H1 (cell line): ENCODE data around the gene WBP1L. TPM values are rescaled to one million over a fixed set of nuclear protein-coding genes. Genes with fewer than 3 reads are reported as not detected.

Experiments
- CTCF ChIA-PET: fragments of 300-600 bp; sonication (Branson Sonifier 250); formaldehyde crosslinking; loops from one replicate; lab custom pipeline; 2021; ENCODE audit not compliant: partially characterized antibody; lab: Charles Lee
- POLR2A ChIA-PET: fragments of 300-600 bp; sonication (Branson Sonifier 250); formaldehyde crosslinking; loops from one replicate; lab custom pipeline; 2021; ENCODE audit warnings: inconsistent platforms; ENCODE audit not compliant: partially characterized antibody; lab: Charles Lee
- DNase-seq, 2 experiments: peaks; one replicate each; pipeline versions ENCODE4 v3.0.0 to v3.0.0-alpha.2; 2010 to 2022; ENCODE audit warnings: low spot score in 2 of 2, low read depth in 1 of 2, mixed read lengths in 1 of 2
- FAIRE-seq: peaks from 2 replicates; lab custom pipeline; 2011; peaks lifted over from hg19 to GRCh38; lab: Jason Lieb, UNC
- H2AFZ ChIP-seq: 2 replicates; pipeline ENCODE4 v1.8.1; 2012; ENCODE audit warnings: low read length, inconsistent platforms
- H2AK5ac ChIP-seq: 2 replicates; pipeline ENCODE4 v1.6.1; 2013; ENCODE audit warnings: low read depth, low read length
- H2BK120ac ChIP-seq: replicated peaks from 2 replicates; pipeline ENCODE3; 2013; ENCODE audit warnings: low read depth, low read length, inconsistent platforms
- H2BK12ac ChIP-seq: 2 replicates; pipeline ENCODE4 v1.6.1; 2013; ENCODE audit warnings: low read depth, low read length
- H2BK15ac ChIP-seq: 2 replicates; pipeline ENCODE4 v1.6.1; 2013; ENCODE audit warnings: low read length
- H2BK20ac ChIP-seq: 2 replicates; pipeline ENCODE4 v1.6.1; 2013; ENCODE audit warnings: low read length
- H2BK5ac ChIP-seq: 2 replicates; pipeline ENCODE4 v1.6.1; 2013; ENCODE audit warnings: low read depth, low read length
- H3K14ac ChIP-seq: 2 replicates; pipeline ENCODE4 v1.6.1; 2013; ENCODE audit warnings: inconsistent platforms; ENCODE audit not compliant: insufficient read length
- H3K18ac ChIP-seq: 2 replicates; pipeline ENCODE4 v1.6.1; 2013; ENCODE audit warnings: low read length; ENCODE audit errors: extremely low read depth
- H3K23ac ChIP-seq: 2 replicates; pipeline ENCODE4 v1.6.1; 2013; ENCODE audit warnings: inconsistent platforms; ENCODE audit not compliant: insufficient read length
- H3K23me2 ChIP-seq: 2 replicates; pipeline ENCODE4 v1.6.1; 2013; ENCODE audit warnings: low read depth, low read length
- H3K27ac ChIP-seq: 2 replicates; pipeline ENCODE4 v1.6.1; 2011; ENCODE audit warnings: low read depth, low read length, inconsistent platforms
- H3K27me3 ChIP-seq, 4 experiments: replicated peaks in 1 of 4; 1 replicate in 1 of 4; 2 replicates in 3 of 4; pipeline versions ENCODE4 v1.6.1 to v1.8.1; 2011 to 2013; ENCODE audit warnings: low read length in 3 of 4, mild to moderate bottlenecking in 3 of 4, inconsistent platforms in 2 of 4, mixed read lengths in 2 of 4, moderate library complexity in 1 of 4; ENCODE audit not compliant: control insufficient read depth in 3 of 4, insufficient read depth in 3 of 4; ENCODE audit errors: extremely low read depth in 1 of 4
- H3K36me3 ChIP-seq, 4 experiments: 2 replicates each; pipeline versions ENCODE4 v1.6.1 to v1.8.1; 2011 to 2013; ENCODE audit warnings: mild to moderate bottlenecking in 4 of 4, low read length in 3 of 4, moderate library complexity in 2 of 4, control low read depth in 1 of 4, inconsistent platforms in 1 of 4; ENCODE audit not compliant: insufficient read depth in 4 of 4, control insufficient read depth in 2 of 4
- H3K4ac ChIP-seq: replicated peaks from 2 replicates; pipeline ENCODE3; 2013; ENCODE audit warnings: low read length, low read depth, mixed read lengths, inconsistent platforms; ENCODE audit not compliant: insufficient read length
- H3K4me1 ChIP-seq, 4 experiments: replicated peaks in 1 of 4; 1 replicate in 1 of 4; 2 replicates in 3 of 4; pipeline versions ENCODE4 v1.6.1 to v1.8.1; 2011 to 2013; ENCODE audit warnings: low read length in 3 of 4, inconsistent platforms in 2 of 4, mixed read lengths in 1 of 4; ENCODE audit not compliant: insufficient read depth in 4 of 4, control insufficient read depth in 3 of 4
- H3K4me2 ChIP-seq, 2 experiments: 2 replicates each; pipeline versions ENCODE4 v1.6.1 to v1.8.1; 2011 to 2013; ENCODE audit warnings: low read depth in 2 of 2, low read length in 2 of 2, control low read depth in 1 of 2, inconsistent platforms in 1 of 2, mild to moderate bottlenecking in 1 of 2; ENCODE audit not compliant: insufficient read depth in 1 of 2
- H3K4me3 ChIP-seq, 4 experiments: fragments of 200-600, 300-600 bp in 1 of 4; sonication (generic), shearing (Covaris generic), sonication (Bioruptor Twin) in 1 of 4; 2 replicates each; pipeline versions ENCODE4 v1.5.1 to v1.8.1; 2011 to 2016; ENCODE audit warnings: low read length in 4 of 4, low read depth in 3 of 4, control low read depth in 2 of 4, inconsistent platforms in 2 of 4, mild to moderate bottlenecking in 2 of 4, mixed read lengths in 1 of 4, moderate library complexity in 1 of 4; ENCODE audit not compliant: insufficient read depth in 2 of 4; ENCODE audit errors: extremely low read depth in 1 of 4
- H3K56ac ChIP-seq: replicated peaks from 2 replicates; pipeline ENCODE3; 2013; ENCODE audit warnings: low read depth, mild to moderate bottlenecking, mixed read lengths, low read length, inconsistent platforms; ENCODE audit not compliant: insufficient read length
- H3K79me1 ChIP-seq: 2 replicates; pipeline ENCODE4 v1.6.1; 2013; ENCODE audit warnings: low read depth, low read length, control low read depth
- H3K79me2 ChIP-seq, 2 experiments: 2 replicates each; pipeline versions ENCODE4 v1.6.1 to v1.8.1; 2012 to 2013; ENCODE audit warnings: low read length in 2 of 2, mild to moderate bottlenecking in 2 of 2, inconsistent platforms in 1 of 2; ENCODE audit not compliant: insufficient read depth in 2 of 2, control insufficient read depth in 1 of 2
- H3K9ac ChIP-seq, 4 experiments: replicated peaks in 1 of 4; 1 replicate in 1 of 4; 2 replicates in 3 of 4; pipeline versions ENCODE4 v1.6.1 to v1.8.1; 2011 to 2013; ENCODE audit warnings: low read depth in 3 of 4, low read length in 3 of 4, control low read depth in 2 of 4, mild to moderate bottlenecking in 2 of 4, moderate library complexity in 2 of 4, inconsistent platforms in 1 of 4; ENCODE audit errors: extremely low read depth in 1 of 4
- H3K9me3 ChIP-seq, 2 experiments: 2 replicates each; pipeline versions ENCODE4 v1.6.1 to v1.8.1; 2012 to 2013; ENCODE audit warnings: mild to moderate bottlenecking in 2 of 2, moderate library complexity in 2 of 2, control low read depth in 1 of 2, inconsistent platforms in 1 of 2, low read depth in 1 of 2, low read length in 1 of 2, mixed read lengths in 1 of 2; ENCODE audit not compliant: insufficient read depth in 2 of 2
- H4K20me1 ChIP-seq, 2 experiments: replicated peaks in 1 of 2; 2 replicates each; pipeline versions ENCODE3 to v1.8.1; 2011 to 2013; ENCODE audit warnings: inconsistent platforms in 2 of 2, low read length in 2 of 2, mild to moderate bottlenecking in 1 of 2; ENCODE audit not compliant: insufficient read depth in 2 of 2, control insufficient read depth in 1 of 2
- H4K5ac ChIP-seq: 2 replicates; pipeline ENCODE4 v1.6.1; 2013; ENCODE audit warnings: low read length, low read depth, mixed read lengths, inconsistent platforms; ENCODE audit not compliant: insufficient read length
- H4K8ac ChIP-seq: 2 replicates; pipeline ENCODE4 v1.8.0; 2013; ENCODE audit warnings: mild to moderate bottlenecking, moderate library complexity, low read length, inconsistent platforms; ENCODE audit not compliant: insufficient read depth; ENCODE audit errors: extremely low read depth
- H4K91ac ChIP-seq: replicated peaks from 2 replicates; pipeline ENCODE3; 2013; ENCODE audit warnings: low read length, mixed read lengths, inconsistent platforms; ENCODE audit not compliant: insufficient read length
- ATF3 ChIP-seq: IDR thresholded peaks from 2 replicates; pipeline ENCODE4 v1.6.1; 2011; ENCODE audit warnings: low read depth, mild to moderate bottlenecking, low read length; ENCODE audit not compliant: insufficient read depth
- KDM1A ChIP-seq: fragments of 200-600, 300-600 bp; sonication (generic); IDR thresholded peaks from 2 replicates; pipeline ENCODE4 v1.7.1; 2016; ENCODE audit warnings: mild to moderate bottlenecking, low read length, borderline replicate concordance
- WGBS, 2 experiments: shearing (Covaris generic) in 1 of 2; methylation state at CpG; one replicate each; pipeline versions ENCODE4 v1.1.6 to v1.1.7; 2013 to 2015; ENCODE audit warnings: low lambda C conversion rate in 2 of 2, mixed read lengths in 2 of 2, inconsistent platforms in 1 of 2, low coverage in 1 of 2, missing lambda C conversion rate in 1 of 2; ENCODE audit not compliant: insufficient replicate concordance in 2 of 2, insufficient coverage in 1 of 2, insufficient read length in 1 of 2; ENCODE audit errors: extremely low coverage in 1 of 2, missing lambda C conversion rate in 1 of 2; 5-methylcytosine and 5-hydroxymethylcytosine counted together
- polyA plus RNA-seq, 7 experiments: library from polyadenylated mRNA; depleted of rRNA in 3 of 7; stranded (reverse) in 5 of 7; unstranded in 2 of 7; fragments of >200 nt in 5 of 7; fragments of 200-250 nt in 2 of 7; gene quantifications; 1 replicate in 5 of 7; 2 replicates in 1 of 7; 4 replicates in 1 of 7; pipeline versions ENCODE4 v1.2.1 to v1.2.3, GENCODE V29; 2011 to 2013; ENCODE audit warnings: missing spikeins in 2 of 7, mixed read lengths in 2 of 7
- total RNA-seq: library from RNA; stranded (reverse); fragmentation: NEBNext Ultra II Directional; extraction: Animal tissue kit (Norgen Biotek cat#: 25700); gene quantifications from 2 replicates; pipeline ENCODE4 v1.2.1, GENCODE V29; 2021

WBP1L gene
- total and polyA plus RNA-seq, 2 of the 8 experiments (the other 6 are each of a cell fraction or from before 2014, with no cell fraction given) = 26.6 to 29.9 TPM

GRCh38 chr10:102808380-102808779 is 64.6 kb downstream of the WBP1L start:
- Histone ChIP-seq H4K5ac (no peak overlapping the region), H3K14ac (no peak overlapping the region), H3K23ac (no peak overlapping the region), H3K36me3 (peaks cover 0 to 6% (median 2%) of the 10 kb centered on the region in 4 experiments; a peak in 2 of 8 replicates), H2BK12ac (no peak overlapping the region), H4K91ac (no peak overlapping the region), H3K56ac (no peak overlapping the region), H3K23me2 (no peaks in the 10 kb centered on the region), H3K27me3 (no peaks in the 10 kb centered on the region), H4K8ac (no peak overlapping the region), H3K79me2 (no peaks in the 10 kb centered on the region), H2BK5ac (no peak overlapping the region), H2BK120ac (no peak overlapping the region), H2BK20ac (no peak overlapping the region; the same call in 1 of the 2 replicates), H3K4ac (no peak overlapping the region), H3K4me3 (no peak overlapping the region), H3K9me3 (peaks cover 0 to 3% of the 10 kb centered on the region in 2 experiments; a peak in 2 of 4 replicates), H2AK5ac (no peak overlapping the region), H3K4me1 (peaks cover 0 to 3% (median 0%) of the 10 kb centered on the region in 4 experiments; a peak in 4 of 7 replicates), H4K20me1 (no peaks in the 10 kb centered on the region), H3K27ac (no peak overlapping the region; the same call in 1 of the 2 replicates), H3K4me2 (no peak overlapping the region; a peak in 1 of 4 replicates), H2BK15ac (no peak overlapping the region), H2AFZ (no peak overlapping the region), H3K9ac (no peak overlapping the region), H3K18ac (no peak overlapping the region; the same call in 1 of the 2 replicates), H3K79me1 (no peaks in the 10 kb centered on the region; the same call in 1 of the 2 replicates)
- no peak for FAIRE-seq
- no peak for DNase-seq
- POLR2A ChIA-PET = interaction anchor here (0.7 to 1.0 kb wide), 2 partner anchors 14 to 395 kb away, joined by 3 to 5 read pairs; no protein-coding TSS in a partner anchor
- CTCF ChIA-PET = interaction anchor here (0.7 to 2.0 kb wide), 4 partner anchors 31 to 141 kb away, joined by 3 to 4 read pairs (median 4); no protein-coding TSS in a partner anchor
- WGBS, 2 experiments = 78% methylated on average over 4 of the region's 4 CpGs; no CpG with 5 or more reads in 1 of the 2 experiments
- TF ChIP-seq ATF3 (no peak), KDM1A (no peak)
